Activated naive CD8-positive, alpha-beta T cell treated with anti-CD3 and anti-CD28 coated beads, Interleukin-2, amount 50 U/mL, for 24 hours (primary cell): Measurements from ENCODE around the gene STK16.
A peak's percentile ranks its signal among the peaks of the same experiment; 100 is the strongest.

ENCODE experiments used
- ATAC-seq: fragments of 150-1000 bp; cut with Tn5 transposase; one replicate; pipeline ENCODE4 v1.10.0; 2021
- DNase-seq: peaks from one replicate; pipeline ENCODE4 v3.0.0; 2021
- H3K27ac Mint-ChIP-seq: one replicate; pipeline ENCODE4 v1.8.0; 2021; ENCODE audit warnings: mild to moderate bottlenecking, mixed read lengths
- H3K27me3 Mint-ChIP-seq: one replicate; pipeline ENCODE4 v1.8.0; 2021; ENCODE audit warnings: mixed read lengths
- H3K36me3 Mint-ChIP-seq: one replicate; pipeline ENCODE4 v1.8.0; 2021; ENCODE audit warnings: low read depth, mixed read lengths
- H3K4me1 Mint-ChIP-seq: one replicate; pipeline ENCODE4 v1.8.0; 2021; ENCODE audit warnings: mixed read lengths
- H3K4me3 Mint-ChIP-seq: one replicate; pipeline ENCODE4 v1.8.0; 2021; ENCODE audit warnings: mild to moderate bottlenecking, moderate library complexity, mixed read lengths
- H3K9me3 Mint-ChIP-seq: one replicate; pipeline ENCODE4 v1.8.0; 2021; ENCODE audit warnings: mixed read lengths

STK16 gene

DNA sequence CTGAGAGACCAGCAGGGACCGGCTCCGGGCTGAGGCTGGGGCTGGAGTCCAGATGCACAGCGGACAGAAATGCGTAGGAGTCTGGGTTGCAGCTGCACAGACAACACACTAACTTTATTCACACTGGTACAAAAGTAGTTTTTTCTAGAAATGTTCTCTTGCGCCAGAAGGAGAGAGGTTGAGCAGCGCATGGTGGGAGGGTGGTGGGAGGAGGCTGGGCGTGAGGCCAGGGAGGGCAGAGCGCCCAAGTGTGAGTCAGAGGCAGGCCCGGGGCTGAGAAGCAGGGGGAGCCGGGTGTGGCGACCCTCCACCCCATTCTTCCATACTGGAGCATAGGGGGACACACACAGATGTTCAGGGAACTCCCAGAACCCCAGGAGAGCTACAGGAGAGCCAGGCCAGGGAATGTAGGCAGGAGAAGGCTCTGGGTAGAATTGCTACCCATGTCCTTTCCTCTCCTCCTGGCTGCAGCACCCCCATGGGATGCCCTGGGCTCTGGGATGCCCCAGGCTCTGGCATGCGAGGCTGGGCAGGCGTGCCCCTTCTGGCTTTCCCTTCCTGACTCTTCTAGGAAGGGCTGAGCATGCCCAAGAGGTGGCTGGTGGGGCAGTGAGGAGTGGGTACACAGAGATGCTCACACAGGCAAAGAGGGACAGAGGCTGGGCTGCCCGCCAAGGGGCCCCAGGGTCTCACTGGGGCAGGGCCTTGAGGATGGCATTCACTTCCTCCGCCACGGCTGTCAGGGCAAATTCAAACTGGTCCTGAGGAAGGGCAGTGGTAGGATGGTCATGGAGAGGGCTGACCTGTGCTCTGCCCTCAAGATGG, 44.5 kb downstream of the STK16 start:
- Mint-ChIP-seq H3K4me3 (no peak overlapping the region), H3K27ac (no peak overlapping the region), H3K36me3 (no peaks in the 10 kb centered on the region), H3K27me3 (no peaks in the 10 kb centered on the region), H3K4me1 (peaks cover 6% of the 10 kb centered on the region), H3K9me3 (no peaks in the 10 kb centered on the region)
- DNase-seq (no peak), ATAC-seq (no peak)

DNA sequence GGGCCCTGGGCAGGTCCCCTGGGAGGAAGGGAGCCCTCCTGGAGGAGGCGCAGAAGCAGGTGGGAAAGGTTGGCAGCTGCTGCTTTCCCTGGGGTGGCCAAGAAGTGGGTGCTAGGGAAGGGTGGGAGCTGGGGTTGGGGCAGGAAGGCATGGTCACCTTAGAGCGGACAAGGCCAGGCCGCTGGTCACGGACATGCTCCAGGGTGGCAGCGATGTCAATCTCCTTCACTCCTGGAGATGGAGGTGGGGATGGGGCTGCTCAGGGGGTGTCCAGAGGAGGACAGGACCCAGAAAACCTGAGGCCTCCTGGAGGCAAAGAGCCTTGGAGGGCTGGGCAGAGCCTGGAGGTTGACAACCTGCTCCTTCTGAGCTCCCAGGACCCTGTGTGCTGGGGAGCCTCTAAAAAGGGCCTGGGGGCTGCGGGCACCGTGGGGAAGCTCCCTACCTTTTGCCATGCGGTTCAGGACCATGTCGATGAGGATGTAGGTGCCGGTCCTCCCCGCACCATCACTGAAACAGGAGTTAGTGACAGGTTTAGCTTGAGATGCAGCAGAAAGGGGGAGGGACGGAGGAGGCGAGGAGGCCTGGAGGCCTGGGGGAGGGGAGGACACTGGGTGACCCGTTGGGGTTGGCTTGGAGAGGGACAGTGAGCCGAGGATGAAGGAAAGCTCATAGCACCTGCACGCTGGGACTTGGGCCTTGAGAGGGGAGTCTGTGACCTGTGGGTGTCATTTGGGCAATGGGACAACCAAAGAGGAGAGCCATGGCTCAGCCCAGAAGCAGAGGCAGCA, 45.3 kb downstream of the STK16 start:
- no peak for ATAC-seq
- Mint-ChIP-seq H3K4me3 (no peak overlapping the region), H3K36me3 (no peaks in the 10 kb centered on the region), H3K27ac (no peak overlapping the region), H3K27me3 (peaks cover 1% of the 10 kb centered on the region), H3K9me3 (no peaks in the 10 kb centered on the region), H3K4me1 (peaks cover 13% of the 10 kb centered on the region)
- no peak for DNase-seq

DNA sequence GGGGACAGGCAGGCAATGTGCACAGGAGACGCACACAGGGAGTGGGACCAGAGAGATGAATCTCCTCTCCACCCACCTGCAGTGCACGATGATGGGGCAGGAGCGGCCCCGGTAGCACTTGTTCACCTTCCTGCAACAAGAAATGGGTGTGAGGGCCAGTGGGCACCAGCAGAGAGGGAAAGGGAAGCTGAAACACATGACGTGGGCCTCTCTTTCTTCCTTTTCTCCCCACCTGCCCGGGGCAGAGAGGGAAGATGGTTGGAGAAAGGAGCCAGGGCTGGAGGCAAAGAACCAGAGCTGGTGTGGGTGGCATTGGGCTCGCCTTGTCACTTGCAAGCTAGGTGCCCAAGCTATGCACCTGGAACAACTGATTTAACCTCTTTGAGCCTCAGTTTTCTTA, 46.1 kb downstream of the STK16 start:
- DNase-seq (no peak), ATAC-seq (no peak)
- Mint-ChIP-seq H3K4me3 (no peak overlapping the region), H3K4me1 (peaks cover 16% of the 10 kb centered on the region), H3K36me3 (no peaks in the 10 kb centered on the region), H3K27me3 (peaks cover 3% of the 10 kb centered on the region), H3K9me3 (no peaks in the 10 kb centered on the region), H3K27ac (no peak overlapping the region)

DNA sequence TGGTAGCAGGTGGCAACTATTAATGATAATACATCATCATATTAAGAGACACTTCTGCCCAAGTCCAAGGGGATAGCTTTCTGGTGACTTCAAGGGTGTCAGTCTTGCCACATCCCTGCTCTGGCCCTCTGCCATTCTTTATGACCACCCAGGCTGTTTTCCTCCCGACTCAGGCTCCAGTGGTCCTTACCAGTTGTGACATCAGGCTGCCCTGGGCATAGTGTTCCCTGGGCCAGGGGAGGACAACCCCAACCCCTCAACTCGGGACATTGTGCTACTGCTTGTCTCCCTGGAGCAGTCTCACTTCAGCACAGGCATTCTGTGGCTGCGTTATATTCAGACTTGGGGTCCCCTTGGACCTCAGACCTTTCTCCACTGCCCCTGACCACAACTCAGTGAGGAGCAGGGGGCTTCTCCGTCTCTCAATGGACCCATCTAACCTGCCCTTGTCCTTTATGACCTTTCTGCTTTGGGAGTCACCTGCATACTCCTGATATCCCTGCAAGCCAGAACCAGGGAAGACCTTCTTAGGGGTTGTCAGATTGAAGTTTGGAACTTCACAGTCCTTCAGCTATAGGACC, 46.7 kb downstream of the STK16 start:
- no peak for ATAC-seq
- Mint-ChIP-seq H3K36me3 (no peaks in the 10 kb centered on the region), H3K4me3 (no peak overlapping the region), H3K9me3 (no peaks in the 10 kb centered on the region), H3K27me3 (peaks cover 3% of the 10 kb centered on the region), H3K4me1 (peaks cover 16% of the 10 kb centered on the region), H3K27ac (no peak overlapping the region)
- DNase-seq: no peak

DNA sequence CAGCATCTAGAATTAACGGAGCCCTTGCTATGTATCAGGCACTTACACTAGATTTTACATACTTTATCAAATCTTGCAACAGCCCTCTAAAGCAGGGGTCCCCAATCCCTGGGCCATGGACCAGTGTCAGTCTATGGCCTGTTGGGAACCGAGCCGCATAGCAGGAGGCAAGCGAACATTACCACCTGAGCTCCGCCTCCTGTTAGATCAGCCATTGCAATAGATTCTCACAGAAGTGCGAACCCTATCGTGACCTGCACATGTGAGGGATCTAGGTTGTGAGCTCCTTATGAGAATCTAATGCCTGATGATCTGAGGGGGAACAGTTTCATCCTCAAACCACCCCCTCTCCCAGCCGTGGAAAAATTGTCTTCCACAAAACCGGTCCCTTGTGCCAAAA, 47.3 kb downstream of the STK16 start:
- Mint-ChIP-seq H3K27ac (no peak overlapping the region), H3K4me3 (no peak overlapping the region), H3K36me3 (no peaks in the 10 kb centered on the region), H3K4me1 (peaks cover 16% of the 10 kb centered on the region), H3K9me3 (no peaks in the 10 kb centered on the region), H3K27me3 (peaks cover 3% of the 10 kb centered on the region)
- DNase-seq: no peak
- ATAC-seq: no peak

DNA sequence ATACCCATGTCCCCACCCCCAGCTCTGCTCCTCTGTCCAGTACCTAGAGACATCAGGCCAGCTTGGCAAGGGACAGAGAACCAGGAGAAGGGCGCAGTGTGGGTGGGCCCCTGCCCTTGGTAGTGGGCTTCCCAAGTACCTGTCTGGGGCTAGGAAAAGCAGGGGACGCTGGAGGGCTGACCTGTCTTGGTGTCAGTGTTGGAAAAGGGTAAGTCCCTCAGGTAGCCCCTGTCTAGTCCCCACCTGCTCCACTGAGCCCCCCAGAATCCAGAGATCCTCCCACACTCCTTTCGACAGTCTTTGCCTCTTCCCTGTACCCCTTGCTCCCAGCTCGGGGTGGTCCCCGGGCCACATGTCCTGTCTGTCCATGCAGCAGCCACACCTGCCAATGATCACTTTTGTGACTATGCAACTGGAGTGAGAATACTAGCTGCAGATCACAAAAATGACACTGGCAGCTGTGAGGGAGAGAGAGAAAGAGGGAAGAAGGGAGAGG, 48.5 kb downstream of the STK16 start:
- Mint-ChIP-seq H3K9me3 (no peaks in the 10 kb centered on the region), H3K36me3 (no peaks in the 10 kb centered on the region), H3K27ac (peak overlapping the region; percentile 71), H3K27me3 (peaks cover 3% of the 10 kb centered on the region), H3K4me3 (peak overlapping the region; percentile 78), H3K4me1 (peaks cover 20% of the 10 kb centered on the region)
- no peak for ATAC-seq
- no peak for DNase-seq

DNA sequence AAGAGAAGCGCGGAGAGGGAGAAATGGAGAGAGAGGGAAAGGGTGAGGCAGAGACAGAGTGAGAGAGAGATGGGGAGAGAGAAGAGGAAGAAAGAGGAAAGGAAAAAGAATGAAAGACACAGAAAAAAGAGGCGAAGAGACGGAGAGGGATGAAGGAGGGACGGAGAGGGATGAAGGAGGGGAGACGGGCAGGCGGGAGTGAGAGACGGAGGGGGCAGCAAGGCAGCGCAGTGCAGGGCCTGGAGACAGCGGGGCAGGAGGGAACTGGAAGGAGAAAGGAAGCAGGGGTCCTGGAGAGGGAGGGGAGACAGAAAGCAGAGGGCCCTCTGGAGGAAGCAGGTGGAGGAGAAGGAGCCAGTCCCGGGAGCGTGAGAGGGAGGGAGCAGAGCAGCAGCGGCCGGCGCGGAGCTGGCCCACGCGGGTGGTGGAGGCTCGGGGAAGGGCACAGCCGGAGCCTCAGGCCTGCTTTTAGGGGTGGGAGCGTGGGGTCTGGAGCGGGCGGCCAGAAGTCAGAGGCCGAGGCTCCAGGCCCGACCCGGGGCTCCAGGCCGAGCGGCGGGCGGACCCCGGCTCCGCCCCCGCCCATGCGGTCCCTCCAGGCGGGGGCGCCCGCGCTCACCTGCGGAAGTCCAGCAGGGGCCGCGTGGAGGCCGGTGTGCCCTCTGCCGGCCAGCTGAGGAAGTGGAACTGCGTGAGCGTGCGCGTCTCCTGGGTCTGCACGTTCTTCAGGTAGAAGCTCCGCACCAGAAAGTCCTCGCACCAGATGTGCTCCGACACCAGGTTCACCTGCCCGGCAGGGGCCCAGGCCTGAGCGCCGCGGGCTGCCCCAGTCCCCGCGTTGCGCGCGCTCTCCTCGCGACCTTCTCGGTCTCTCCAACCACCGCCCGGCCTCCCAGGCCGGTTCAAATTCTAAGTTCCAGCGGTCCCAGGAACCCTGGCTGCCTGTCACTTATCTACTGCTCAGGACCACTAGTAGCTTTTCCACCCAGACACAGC, 49.4 kb downstream of the STK16 start:
- ATAC-seq (peak; percentile 79), DNase-seq (peak; percentile 93)
- Mint-ChIP-seq H3K9me3 (no peaks in the 10 kb centered on the region), H3K27me3 (peaks cover 6% of the 10 kb centered on the region), H3K4me1 (peaks cover 23% of the 10 kb centered on the region), H3K27ac (peak overlapping the region; percentile 71), H3K36me3 (no peaks in the 10 kb centered on the region), H3K4me3 (peak overlapping the region; percentile 78)

DNA sequence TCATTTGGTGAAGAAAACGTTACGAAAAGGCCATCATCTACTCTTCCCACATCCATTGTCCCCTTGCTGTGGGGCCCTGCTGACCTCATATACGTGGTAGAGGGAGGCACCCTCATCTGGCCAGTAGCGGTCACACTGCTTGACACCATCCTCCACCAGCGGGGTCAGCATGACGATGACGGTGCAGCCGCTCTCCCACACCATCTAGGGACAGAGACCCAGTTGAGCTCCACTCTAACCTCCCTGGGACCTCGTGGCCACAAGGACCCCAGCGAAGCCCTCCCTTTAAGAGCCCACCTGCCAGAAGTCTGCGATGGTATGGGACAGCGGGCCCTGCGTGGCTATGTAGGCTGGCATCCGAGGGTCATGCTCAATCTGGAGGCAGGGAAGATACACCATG, 50.9 kb downstream of the STK16 start:
- no peak for ATAC-seq
- H3K9me3 Mint-ChIP-seq: no peaks in the 10 kb centered on the region
- no peak overlapping the region for H3K4me3 Mint-ChIP-seq
- DNase-seq: no peak
- no peaks in the 10 kb centered on the region for H3K36me3 Mint-ChIP-seq
- peaks cover 15% of the 10 kb centered on the region for H3K27me3 Mint-ChIP-seq
- peaks cover 23% of the 10 kb centered on the region for H3K4me1 Mint-ChIP-seq
- peak overlapping the region; percentile 71 for H3K27ac Mint-ChIP-seq

DNA sequence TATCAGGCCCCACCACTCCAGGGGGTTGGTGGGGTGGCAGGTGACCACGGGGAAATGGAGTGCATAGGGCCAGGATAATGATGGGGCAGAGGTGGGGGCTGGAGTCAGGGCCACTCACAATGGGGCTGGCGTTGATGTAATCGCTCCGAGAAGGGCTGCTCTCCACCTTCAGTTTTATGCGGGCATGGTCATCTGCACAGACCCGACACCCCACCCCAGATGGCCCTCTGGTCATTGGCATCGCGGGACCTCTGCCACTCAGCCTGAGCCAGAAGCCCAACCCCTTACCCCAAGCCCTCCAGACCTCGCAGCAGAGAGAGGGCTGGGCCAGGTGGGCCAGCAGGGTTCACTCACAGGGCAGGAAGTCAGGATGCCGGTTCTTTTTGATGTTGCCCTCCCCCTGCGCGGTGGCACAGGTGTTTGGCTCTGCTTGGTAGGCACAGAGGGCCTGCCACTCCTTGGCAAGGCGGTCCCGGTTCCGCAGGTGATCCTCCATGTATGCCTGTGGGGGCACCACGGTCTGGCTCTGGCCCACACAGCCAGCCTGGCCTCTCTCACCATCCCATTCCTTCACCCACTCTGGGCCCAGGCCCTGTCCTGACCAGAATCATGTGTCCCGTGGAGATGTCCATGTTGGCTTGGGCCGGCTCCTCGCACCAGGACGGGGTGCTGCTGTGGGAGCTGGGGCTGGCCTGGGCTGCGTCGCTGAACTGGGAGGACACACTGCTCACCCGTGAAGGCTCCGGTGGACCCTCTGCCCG, 51.5 kb downstream of the STK16 start:
- ATAC-seq: no peak
- no peaks in the 10 kb centered on the region for H3K9me3 Mint-ChIP-seq
- no peak overlapping the region for H3K4me3 Mint-ChIP-seq
- H3K27ac Mint-ChIP-seq: no peak overlapping the region
- no peaks in the 10 kb centered on the region for H3K36me3 Mint-ChIP-seq
- no peak for DNase-seq
- peaks cover 16% of the 10 kb centered on the region for H3K27me3 Mint-ChIP-seq
- H3K4me1 Mint-ChIP-seq: peaks cover 23% of the 10 kb centered on the region

DNA sequence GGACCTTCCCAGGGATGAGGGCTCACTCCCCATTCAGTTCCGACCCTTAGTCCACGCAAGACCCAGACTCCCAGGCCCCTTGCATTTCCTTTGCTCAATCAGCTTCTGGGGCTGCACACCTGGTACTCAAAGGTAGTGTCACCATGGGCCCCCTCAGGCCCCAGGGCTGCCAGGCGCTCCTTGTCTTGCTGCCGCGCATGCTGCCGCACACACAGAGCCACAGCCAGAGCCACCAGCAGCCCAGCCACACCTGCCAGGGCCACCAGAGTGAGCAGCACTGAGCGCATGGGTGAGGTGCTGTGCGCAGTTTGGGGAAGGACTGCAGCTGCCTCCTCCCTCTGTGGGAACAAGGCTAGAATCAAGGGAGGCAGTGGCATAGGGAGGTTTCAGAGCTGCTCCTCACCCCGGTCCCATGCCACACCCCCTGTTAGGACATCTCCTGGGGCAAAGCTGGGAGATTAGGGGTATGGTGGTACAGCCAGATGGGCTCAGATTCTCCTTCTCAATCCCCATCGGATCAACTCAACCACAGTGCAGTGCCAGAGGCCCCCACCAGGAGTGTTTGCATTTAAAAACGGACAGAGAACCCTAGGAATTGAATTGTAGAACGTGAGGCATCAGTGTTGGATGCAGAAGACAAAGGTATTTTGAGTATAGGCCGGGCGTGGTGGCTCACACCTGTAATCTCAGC, 52.6 kb downstream of the STK16 start:
- Mint-ChIP-seq H3K27me3 (peaks cover 16% of the 10 kb centered on the region), H3K4me3 (no peak overlapping the region), H3K27ac (no peak overlapping the region), H3K4me1 (peaks cover 23% of the 10 kb centered on the region), H3K9me3 (no peaks in the 10 kb centered on the region), H3K36me3 (no peaks in the 10 kb centered on the region)
- DNase-seq: no peak
- no peak for ATAC-seq

DNA sequence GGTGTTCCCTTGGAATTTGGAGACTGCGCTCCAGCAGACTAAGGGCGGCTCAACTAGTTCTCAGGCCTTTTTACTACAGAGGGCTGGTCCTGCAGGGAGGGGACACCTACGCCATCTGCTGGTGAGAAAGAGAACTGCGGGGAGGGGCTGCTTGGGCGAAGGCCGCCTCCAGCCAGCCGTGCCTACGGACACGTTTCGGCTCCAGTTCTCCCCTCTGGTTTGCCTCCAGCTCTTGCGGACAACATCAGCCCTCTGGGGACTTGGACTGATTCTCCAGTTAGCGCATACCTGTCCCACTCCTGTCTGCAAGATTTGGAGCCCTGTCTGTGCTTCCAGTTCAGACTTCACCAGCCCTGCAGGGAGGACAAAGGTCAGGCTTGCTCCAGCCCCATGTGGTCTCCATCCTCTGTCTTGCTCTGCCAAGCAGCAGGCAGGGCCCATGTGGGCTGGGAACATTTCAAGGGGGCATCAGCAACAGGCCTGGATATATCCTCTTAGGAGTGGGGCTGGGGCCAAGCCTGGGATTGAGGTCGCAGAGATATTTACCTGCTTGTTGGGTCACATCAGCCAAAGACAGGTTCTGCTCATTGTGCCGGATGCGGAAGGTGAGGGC, 53.6 kb downstream of the STK16 start:
- DNase-seq (peak; percentile 96), ATAC-seq (peak; percentile 67)
- Mint-ChIP-seq H3K27me3 (peaks cover 16% of the 10 kb centered on the region), H3K27ac (no peak overlapping the region), H3K36me3 (no peaks in the 10 kb centered on the region), H3K4me3 (peak overlapping the region; percentile 43), H3K4me1 (peaks cover 22% of the 10 kb centered on the region), H3K9me3 (no peaks in the 10 kb centered on the region)

DNA sequence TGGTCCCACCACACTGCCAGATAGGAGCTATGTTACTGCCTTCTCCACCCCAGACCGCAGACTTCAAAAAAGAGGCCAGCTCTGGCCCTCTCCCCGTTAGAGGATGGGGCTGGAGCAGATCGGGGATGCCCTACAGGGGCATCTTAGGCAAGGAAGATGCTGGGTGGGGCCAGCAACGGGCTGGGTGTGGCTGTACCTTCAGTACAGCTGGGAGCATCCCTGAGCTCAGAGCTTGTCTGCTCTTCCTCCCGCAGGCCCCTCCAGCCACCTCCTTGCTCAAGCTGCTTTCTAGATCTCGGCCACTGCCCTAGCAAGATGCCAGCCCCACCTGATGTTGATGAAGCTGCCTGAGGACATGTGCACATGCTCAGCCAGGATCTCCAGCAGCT, 54.1 kb downstream of the STK16 start:
- H3K27me3 Mint-ChIP-seq: peaks cover 16% of the 10 kb centered on the region
- no peak overlapping the region for H3K27ac Mint-ChIP-seq
- H3K4me1 Mint-ChIP-seq: peaks cover 17% of the 10 kb centered on the region
- peak overlapping the region; percentile 43 for H3K4me3 Mint-ChIP-seq
- no peak for DNase-seq
- no peak for ATAC-seq
- H3K9me3 Mint-ChIP-seq: no peaks in the 10 kb centered on the region
- H3K36me3 Mint-ChIP-seq: no peaks in the 10 kb centered on the region
